Ramos (cell line): ENCODE results near the gene SERPINE2.

Source experiments
- in situ Hi-C: fragments of 300-500 bp; cut with MboI; formaldehyde crosslinking; loops from one replicate; pipeline ENCODE4 v1.14.3; 2022; ENCODE audit warnings: low sequenced_read_pairs; ENCODE audit not compliant: unreplicated experiment

Gene SERPINE2

DNA sequence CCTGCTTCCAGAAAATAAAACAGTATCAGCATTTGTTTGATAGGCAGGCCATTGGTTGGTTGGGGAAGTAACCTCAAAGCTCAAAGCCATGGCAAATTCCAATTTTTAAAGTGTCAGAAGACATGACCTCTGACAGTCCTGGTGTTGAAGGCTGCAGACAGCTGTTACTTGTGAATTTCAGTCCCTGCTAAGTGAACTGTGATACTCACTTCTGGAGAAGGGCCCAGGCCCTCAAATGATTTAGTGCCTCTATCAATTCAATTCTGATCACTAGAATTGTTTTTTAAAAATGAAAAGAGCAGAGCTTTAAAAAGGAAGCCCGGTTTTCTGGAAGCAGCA is 58.7 kb downstream of the SERPINE2 start:
- in situ Hi-C loops = no loop called here

DNA sequence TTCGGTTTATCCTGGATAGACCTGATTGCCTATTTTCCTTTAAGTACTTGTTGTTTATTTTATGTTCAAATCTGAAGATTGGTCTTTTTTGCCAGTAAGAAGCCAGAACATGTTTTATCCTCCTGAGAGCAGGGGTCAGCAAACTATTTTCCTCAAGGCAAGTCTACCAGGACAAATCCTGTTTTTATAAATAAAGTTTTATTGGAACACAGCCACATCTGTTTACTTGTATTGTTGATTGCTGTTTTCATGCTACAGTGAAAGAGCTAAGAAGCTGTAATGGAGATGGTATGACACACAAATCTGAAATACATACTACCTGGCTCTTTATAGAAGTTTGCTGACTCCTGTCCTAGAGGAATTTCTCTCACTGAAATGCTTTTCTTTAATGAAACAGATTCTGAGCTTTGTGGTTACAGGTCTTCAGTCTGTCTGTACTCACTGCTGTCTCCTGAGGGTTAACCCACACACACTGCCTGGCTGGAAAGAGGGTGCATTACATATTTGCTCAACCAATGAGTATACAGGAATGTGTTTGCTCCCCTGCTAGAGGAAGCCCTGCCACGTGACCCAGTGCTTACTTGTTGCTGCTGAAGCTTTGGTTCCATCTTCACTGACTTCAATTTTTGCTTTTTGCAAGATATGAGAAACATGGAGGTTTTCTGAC is 59.2 kb downstream of the SERPINE2 start:
- in situ Hi-C loops = no loop called here

DNA sequence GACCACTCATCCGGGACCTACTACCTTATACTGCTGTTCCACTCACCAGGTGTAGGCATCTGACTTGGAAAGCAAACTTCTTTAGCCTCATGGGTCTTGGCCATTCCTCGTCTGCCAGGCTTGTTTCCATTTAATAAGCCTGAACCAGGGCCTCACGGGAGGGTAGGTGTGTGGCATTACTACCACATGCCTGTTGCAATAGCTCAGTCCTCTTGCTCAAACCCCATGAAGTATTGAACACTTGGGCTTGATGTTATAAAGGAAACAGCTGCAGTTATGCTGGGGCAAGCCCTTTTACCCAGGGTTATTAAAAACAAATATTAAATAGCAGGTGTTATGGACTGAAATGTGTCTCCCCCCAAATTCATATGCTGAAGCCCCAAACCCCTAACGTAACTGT is 60.6 kb downstream of the SERPINE2 start:
- in situ Hi-C loops = no loop called here

DNA sequence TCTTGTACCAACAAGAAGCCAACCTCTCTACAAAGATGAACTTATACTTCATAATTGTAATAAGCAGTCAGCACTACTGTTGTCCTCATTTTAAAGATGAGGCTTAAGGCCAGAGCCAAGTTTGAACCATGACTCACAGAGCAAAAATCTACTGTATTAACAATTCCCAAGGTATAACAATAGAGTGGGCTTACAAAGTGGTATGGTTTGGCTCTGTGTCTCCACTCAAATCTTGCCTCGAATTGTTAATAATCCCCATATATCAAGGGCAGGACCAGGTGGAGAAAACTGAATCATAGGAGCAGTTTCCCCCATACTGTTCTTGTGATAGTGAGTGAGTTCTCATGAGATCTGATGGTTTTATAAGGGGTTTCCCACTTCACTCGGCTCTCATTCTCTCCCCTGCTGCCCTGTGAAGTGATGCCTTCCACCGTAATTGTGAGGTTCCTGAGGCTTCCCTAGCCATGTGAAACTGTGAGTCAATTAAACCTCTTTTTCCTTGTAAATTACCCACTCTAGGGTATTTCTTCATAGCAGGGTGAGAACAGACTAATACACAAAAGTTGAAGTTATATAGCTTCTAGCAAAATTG is 62.4 kb downstream of the SERPINE2 start:
- in situ Hi-C loops = no loop called here

DNA sequence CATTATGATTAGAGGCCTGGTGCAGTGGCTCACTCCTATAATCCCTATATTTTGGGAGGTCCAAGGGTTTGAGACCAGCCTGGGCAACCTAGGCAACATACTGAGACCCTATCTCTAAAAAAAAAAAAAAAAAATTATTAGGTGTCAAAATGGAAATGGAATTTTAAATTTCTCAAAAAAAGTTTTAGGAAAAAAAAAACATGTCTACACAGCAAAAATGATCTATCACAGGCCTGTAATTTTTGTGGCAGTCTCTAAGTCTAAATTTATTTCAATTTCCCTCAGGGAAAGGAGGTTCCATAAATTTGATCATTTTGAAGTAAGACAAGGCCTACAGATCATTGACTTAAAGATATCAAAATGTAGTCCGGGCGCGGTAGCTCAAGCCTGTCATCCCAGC is 65.5 kb downstream of the SERPINE2 start:
- in situ Hi-C loops = loop anchor here (25.0 kb wide), 1 partner anchor 664 kb away; no protein-coding TSS in a partner anchor

DNA sequence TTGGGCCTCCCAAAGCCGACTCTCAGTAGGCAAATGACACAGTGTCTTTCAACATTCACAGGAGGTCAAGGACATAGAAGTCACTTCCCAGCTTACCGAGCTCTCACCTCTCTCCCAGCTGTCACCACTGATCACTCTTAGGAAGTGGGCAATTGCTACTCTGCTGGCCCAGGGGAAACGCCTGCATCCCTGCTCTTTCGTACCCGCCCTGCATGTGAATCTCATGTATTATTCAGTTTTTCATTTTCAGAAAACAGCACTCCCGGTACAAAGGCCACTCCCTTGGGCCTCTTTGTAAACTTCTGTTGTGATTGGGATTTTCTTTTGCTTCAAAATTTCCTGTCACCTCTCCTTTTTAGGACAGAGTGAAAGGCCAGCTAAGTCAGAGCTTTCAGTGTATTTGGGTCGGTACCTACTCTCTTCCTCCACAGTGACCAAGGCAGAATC is 66.4 kb downstream of the SERPINE2 start:
- in situ Hi-C loops = loop anchor here (25.0 kb wide), 1 partner anchor 665 kb away; no protein-coding TSS in a partner anchor

DNA sequence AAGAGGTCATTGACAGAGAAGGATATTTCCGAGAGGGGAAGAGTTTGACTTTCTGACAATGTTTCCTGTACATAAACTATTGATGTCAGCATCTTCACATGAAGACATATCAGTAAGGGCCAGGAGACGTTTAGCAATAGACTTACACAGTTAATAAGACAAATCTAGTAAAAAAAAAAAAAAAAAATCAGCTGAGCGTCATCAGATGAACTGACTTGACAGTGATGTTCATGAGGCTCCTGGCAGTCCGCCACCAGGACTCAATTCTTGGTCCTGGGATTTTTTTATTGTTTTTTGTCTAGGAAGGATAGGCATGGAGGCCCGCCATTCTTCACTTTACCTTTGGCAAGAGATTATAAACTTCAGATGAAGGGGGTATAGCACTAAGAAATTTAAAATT is 67.4 kb downstream of the SERPINE2 start:
- in situ Hi-C loops = loop anchor here (25.0 kb wide), 1 partner anchor 666 kb away; no protein-coding TSS in a partner anchor

DNA sequence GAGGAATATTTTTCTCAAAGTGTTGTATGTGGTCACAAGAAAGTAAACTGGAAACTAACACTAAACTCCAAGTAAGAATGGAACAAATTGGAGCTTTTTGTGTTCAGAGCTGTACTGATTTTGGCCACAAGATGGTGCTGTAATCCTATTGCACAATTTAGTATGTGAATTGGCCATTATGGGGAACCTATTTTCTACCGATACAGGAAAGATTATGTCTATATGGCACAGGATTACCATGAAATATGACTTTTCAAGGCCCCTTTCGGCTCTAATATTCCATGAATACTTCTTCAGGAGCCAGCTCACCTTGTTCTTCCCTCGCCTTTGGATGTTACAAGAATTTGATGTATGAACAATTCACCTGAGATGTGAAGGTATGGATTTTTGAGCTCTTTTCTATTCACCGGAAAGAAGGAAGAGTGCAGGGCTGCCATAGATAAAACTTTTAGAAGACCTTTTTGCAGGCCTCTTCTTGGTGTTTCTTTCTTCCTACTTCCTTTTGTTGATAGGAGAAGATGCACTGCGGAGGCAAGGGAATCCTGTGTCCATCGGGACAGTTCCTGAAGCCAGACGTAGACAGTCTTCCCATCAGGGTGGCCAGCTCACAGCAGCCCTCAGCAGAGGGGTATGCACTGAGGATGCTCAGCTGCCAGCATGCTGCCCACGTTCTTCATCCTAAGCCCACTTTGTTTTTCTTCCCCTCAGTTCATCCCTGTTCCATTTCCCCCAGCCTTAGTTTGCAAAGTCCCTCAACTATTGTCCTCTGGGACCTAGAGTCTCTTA is 68.5 kb downstream of the SERPINE2 start:
- in situ Hi-C loops = loop anchor here (25.0 kb wide), 1 partner anchor 667 kb away; no protein-coding TSS in a partner anchor

DNA sequence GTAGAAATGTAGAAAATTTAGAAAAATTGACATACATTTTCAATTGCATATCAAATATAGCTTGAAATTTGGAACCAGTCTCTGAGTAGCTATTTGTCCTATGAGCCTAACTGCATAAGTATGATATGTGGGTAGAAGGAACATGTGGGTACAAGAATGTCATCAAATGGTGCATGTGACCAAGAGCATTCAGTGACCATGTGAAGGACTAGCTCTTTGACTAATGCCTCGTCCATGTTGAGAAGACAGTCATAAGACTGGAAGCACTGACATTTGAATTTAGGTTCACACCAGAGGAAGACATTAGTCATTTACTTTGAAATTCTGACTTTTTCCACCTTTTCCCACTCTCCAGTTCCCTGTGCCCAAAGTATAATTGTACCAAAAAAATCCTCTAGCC is 69.2 kb downstream of the SERPINE2 start:
- in situ Hi-C loops = loop anchor here (25.0 kb wide), 1 partner anchor 667 kb away; no protein-coding TSS in a partner anchor

DNA sequence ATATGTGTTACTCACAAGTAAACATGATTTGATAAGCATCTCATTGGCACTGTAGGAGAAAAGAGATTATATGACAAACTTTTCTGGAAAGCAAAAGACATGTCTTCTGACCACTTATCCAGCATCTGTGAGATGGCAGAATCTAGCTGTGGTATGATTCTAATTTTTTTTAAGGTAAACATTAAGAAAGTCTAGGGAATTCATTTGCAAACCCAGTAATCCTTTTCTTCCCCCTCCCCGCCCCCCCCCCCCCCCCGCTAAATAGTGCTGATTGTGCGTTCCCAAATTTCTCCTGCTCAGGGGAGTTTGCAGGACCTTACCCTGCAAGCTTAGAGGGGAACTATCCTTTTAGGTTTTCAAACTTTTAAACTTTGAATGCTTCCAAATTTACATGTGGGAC is 69.8 kb downstream of the SERPINE2 start:
- in situ Hi-C loops = loop anchor here (25.0 kb wide), 1 partner anchor 668 kb away; no protein-coding TSS in a partner anchor

DNA sequence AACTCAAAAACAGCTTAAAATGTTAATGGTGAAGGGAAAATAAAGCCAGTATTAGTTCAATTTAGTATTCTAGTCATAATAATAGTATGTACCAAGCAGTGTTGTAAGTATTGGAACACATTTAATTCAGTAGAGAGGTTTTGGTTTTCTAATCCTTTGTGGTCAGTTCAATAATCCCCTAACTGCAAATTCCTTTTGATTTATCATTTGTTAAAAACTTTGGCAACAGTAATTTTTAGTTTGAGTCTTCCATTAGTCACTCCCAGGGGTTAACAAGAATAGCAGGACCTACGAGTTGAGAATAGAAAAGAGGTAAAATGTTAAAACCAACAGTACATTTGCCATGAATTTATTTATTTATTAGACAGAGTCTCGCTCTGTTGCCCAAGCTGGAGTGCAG is 71.1 kb downstream of the SERPINE2 start:
- in situ Hi-C loops = loop anchor here (25.0 kb wide), 1 partner anchor 669 kb away; no protein-coding TSS in a partner anchor

DNA sequence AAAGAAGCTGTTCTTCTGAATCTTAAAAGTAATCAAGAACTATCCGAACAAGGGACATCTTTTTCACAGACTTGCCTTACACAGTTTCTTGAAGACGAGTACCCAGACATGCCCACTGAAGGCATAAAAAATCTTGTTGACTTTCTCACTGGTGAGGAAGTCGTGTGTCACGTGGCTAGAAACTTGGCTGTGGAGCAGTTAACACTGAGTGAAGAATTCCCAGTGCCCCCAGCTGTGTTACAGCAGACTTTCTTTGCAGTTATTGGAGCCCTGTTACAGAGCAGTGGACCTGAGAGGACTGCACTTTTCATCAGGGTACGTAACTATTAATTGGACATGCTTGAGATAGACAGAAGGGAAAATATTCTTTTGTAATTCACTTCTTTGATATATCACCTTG is 79.4 kb downstream of the SERPINE2 start:
- in situ Hi-C loops = loop anchor here (25.0 kb wide), 1 partner anchor 678 kb away; no protein-coding TSS in a partner anchor

DNA sequence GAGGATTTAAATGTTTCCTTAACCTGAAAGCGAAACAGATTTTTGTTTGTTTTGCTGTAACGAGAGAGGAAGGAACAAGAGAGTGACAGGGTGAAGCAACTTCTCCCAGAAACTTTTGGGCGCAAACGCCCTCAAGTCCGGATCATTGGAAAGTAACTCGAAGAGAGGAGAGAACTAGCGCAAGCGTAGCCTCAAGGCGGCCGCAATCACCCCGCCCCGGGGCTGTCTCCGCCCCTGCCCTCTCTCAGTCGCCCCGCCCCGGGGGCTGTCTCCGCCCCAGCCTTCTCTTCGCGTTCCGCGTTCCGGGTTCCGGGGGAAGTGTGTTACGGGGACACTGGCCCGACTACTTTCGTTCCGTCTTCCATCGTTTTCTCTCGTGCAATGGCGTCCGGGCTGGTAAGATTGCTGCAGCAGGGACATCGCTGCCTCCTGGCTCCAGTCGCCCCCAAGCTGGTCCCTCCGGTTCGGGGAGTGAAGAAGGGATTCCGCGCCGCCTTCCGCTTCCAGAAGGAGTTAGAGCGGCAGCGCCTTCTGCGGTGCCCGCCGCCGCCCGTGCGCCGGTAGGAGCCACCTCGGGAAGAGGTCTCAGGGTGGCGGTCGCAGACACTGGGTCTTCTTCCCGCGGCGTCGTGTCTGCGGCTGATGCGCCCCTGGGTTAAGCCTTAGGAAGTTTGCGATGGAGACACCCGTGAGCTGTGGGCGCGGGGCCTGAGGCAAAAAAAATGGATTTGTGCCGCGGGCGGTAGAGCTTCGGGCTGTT is 81.8 kb downstream of the SERPINE2 start, which contains the start of gene MRPL44:
Gene MRPL44 (plus strand): TSS at position 372 of the 760 bp plus-strand sequence. CDS start 10 bp downstream, at position 382.
- in situ Hi-C loops = loop anchor here (25.0 kb wide), 1 partner anchor 680 kb away; no protein-coding TSS in a partner anchor

DNA sequence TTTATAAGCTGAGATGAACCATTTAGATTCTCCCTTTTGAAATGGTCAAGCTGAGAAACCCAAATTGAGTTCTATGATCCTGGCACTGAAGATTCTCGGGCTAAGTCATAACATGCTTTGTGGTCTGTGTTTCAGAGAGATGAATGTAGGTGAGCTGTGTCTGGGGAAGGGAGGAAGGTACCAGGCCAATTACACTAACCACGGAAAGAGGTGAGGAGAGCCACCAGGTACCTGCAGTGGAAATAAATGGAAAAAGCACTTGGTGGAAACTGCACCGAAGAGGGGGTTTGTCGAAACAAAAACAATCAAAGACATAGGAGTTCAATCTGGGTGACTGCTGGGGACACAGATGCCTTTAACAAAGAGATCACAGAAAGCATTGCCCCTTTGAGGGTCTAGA is 82.8 kb downstream of the SERPINE2 start:
- in situ Hi-C loops = loop anchor here (25.0 kb wide), 1 partner anchor 681 kb away; no protein-coding TSS in a partner anchor

DNA sequence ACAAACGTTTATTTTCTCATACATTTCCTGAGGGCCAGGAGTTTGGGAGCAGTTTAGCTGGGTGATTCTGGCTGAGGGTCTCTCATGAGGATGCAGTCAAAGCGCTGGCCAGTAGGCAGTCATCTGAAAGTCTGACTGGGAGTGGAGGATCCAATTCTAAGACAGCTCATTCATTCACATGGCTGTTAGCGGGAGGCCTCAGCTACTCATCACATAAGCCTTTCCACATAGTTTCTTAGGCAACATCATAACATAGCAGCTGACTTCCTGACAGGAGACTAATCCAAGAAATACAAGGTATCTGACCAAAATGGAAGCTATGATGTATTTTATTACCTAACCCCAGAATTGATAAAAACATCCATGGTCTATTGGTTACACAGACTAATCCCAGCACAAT is 84.7 kb downstream of the SERPINE2 start:
- in situ Hi-C loops = loop anchor here (25.0 kb wide), 1 partner anchor 683 kb away; no protein-coding TSS in a partner anchor

DNA sequence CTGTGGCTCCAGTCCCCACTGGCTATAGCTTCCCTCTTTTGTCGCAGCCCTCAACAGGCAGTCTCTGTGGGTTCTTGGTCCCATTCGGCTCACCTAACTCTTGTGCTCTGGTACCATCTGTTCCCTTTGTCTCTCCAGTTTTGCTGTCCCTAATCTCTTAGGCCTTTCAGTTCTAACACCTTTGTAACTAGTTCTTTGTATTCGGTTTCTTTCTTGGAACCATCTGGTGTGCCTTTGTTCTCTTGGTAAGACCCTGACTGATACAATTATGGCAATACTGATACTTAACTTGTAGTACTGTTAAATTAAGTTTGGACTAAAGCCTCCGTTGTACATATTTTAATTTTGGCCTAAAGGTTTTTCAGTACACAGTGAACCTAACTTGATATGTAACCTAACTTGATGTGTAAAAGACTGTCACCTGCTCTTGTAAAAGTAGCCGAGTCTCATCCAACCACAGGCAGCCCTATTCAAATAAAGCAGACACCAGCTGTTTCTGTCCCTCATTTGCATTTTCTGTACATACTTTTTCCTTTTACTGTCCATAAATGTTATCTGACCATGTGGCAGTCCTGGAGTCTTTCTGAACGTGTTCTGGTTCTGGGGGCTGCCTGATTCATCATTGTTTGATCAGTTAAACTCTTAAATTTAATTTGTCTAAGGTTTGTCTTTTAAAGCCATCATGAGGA is 86.7 kb downstream of the SERPINE2 start:
- in situ Hi-C loops = loop anchor here (25.0 kb wide), 1 partner anchor 685 kb away; no protein-coding TSS in a partner anchor

DNA sequence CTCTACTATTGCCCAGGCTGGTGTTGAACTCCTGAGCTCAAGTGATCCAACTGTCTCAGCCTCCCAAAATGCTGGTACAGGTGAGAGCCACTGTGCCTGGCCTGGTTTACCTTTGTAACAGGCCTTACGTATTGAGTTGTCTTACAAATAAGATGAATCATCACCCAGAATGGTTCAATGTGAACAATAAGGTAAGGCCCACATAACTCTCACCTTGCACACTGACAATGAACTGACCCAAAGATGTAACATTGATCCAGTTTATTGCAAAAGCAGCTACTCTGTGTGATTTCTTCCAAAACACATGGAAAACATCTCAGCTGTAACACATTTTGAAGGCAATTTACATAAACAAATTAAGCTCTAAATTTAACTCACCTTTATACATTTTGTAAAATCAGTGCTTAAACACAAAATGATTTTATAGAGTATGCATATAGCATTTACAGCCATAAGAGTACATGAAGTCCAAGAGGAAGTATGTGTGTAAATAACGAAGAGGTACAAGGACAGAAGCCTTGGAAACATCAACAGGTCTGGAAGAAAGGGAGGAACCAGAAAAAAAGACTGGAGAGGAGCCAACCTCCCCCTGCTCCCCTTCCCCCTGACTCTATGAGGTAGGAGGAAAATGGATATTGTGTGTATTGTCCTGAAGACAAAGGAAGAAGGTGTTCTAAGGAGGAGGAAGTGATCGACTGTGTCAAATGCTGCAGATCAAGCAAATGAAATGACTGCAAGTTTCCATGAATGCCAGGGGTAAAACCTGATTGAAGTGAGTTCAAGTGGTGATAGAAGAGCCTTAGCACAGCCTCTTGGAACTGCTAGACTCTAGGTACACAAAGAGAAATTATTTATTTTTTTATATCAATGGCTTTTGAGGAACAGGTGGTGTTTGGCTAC is 88.4 kb downstream of the SERPINE2 start:
- in situ Hi-C loops = loop anchor here (25.0 kb wide), 1 partner anchor 687 kb away; no protein-coding TSS in a partner anchor

DNA sequence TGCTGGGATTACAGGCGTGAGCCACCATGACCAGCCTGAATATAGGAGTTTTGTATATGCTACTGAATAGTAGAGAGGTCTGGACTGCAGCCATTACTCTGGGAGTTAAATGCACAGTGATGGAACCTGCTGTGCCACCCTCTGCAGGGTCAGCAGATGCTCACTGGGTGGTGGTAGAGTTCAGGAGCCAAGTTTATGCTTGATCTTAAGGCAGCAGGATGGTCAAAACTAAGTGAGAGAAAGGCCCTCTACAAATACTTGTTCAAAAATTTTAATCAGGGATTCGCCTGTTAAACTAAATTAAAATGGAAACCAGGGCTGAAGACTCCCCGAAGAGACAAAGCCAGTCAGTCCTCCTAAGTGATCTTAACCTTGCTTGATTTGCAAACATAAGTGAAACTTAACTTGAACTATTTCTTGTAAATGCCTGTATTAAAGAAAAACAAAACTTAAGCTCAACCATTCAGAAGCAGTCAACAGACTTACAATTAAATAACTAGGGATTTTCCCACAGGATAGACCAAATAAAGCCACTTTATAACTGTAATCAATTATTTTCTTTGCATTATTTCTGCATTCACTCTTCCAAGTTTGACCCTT is 89.7 kb downstream of the SERPINE2 start:
- in situ Hi-C loops = no loop called here
